Endothelial cell of umbilical vein (primary cell): Measurements from ENCODE around the gene RNF43. TPM values are rescaled to one million over a fixed set of nuclear protein-coding genes. Genes with fewer than 3 reads are reported as not detected.

Experiments used
- BruUV-seq: library from RNA; stranded (reverse); fragments of 400-500 nt; replicated peaks from 2 replicates; lab custom pipeline; 2021; lab: Mats Ljungman, UMichigan
- CTCF ChIA-PET: fragments of 300-600, 350-600 bp; sonication (Branson Sonifier 250); formaldehyde crosslinking; loops from one replicate; lab custom pipeline; 2021; ENCODE audit warnings: antibody characterized with exemption, inconsistent platforms; lab: Charles Lee
- POLR2A ChIA-PET: fragments of 300-600, 350-600 bp; sonication (Branson Sonifier 250); formaldehyde crosslinking; loops from one replicate; lab custom pipeline; 2021; ENCODE audit warnings: antibody characterized with exemption, inconsistent platforms; lab: Charles Lee
- DNase-seq: peaks from one replicate; pipeline ENCODE4 v3.0.0-alpha.2; 2011; ENCODE audit warnings: low read depth, low spot score
- FAIRE-seq: peaks from 2 replicates; lab custom pipeline; 2011; peaks lifted over from hg19 to GRCh38; lab: Jason Lieb, UNC
- H2AFZ ChIP-seq: 2 replicates; pipeline ENCODE4 v1.6.0; 2012; ENCODE audit warnings: low read depth, low read length, control low read depth, inconsistent platforms
- H3K27ac ChIP-seq: 2 replicates; pipeline ENCODE4 v1.5.1; 2011; ENCODE audit warnings: low read depth, mild to moderate bottlenecking, control low read depth, low read length, moderate library complexity; ENCODE audit not compliant: insufficient read depth
- H3K27me3 ChIP-seq, 2 experiments: 2 replicates each; pipeline versions ENCODE4 v1.6.0 to v1.6.1; 2011; ENCODE audit warnings: low read length in 2 of 2, mixed read lengths in 1 of 2; ENCODE audit not compliant: control insufficient read depth in 2 of 2, insufficient read depth in 2 of 2
- H3K36me3 ChIP-seq, 2 experiments: 2 replicates in 1 of 2; 3 replicates in 1 of 2; pipeline ENCODE4 v1.5.1; 2011; ENCODE audit warnings: low read length in 2 of 2, mild to moderate bottlenecking in 1 of 2, moderate library complexity in 1 of 2; ENCODE audit not compliant: control insufficient read depth in 2 of 2, insufficient read depth in 2 of 2; ENCODE audit errors: extremely low read depth in 1 of 2
- H3K4me1 ChIP-seq: 3 replicates; pipeline ENCODE4 v1.5.1; 2011; ENCODE audit warnings: mild to moderate bottlenecking, low read length; ENCODE audit not compliant: control insufficient read depth, insufficient read depth; ENCODE audit errors: extremely low read depth
- H3K4me2 ChIP-seq: 2 replicates; pipeline ENCODE4 v1.6.1; 2011; ENCODE audit warnings: low read length, control low read depth, mixed read lengths; ENCODE audit not compliant: insufficient read depth
- H3K4me3 ChIP-seq, 3 experiments: fragments of 200-600 bp in 1 of 3; sonication (generic), shearing (Covaris generic) in 1 of 3; replicated peaks in 1 of 3; 2 replicates each; pipeline ENCODE4 v1.5.1; 2011 to 2016; ENCODE audit warnings: control low read depth in 3 of 3, low read length in 3 of 3, mild to moderate bottlenecking in 2 of 3, inconsistent platforms in 1 of 3, low read depth in 1 of 3, moderate library complexity in 1 of 3; ENCODE audit not compliant: insufficient read depth in 1 of 3
- H3K79me2 ChIP-seq: 2 replicates; pipeline ENCODE4 v1.6.0; 2012; ENCODE audit warnings: low read length, inconsistent platforms; ENCODE audit not compliant: control insufficient read depth, insufficient read depth
- H3K9ac ChIP-seq: replicated peaks from 2 replicates; pipeline ENCODE3; 2011; ENCODE audit warnings: low read length, control low read depth; ENCODE audit not compliant: insufficient read depth; ENCODE audit errors: extremely low read depth
- H3K9me1 ChIP-seq: replicated peaks from 3 replicates; pipeline ENCODE4 v1.6.0; 2011; ENCODE audit warnings: mild to moderate bottlenecking, low read length; ENCODE audit not compliant: control insufficient read depth, insufficient read depth; ENCODE audit errors: extremely low read depth
- H3K9me3 ChIP-seq: replicated peaks from 2 replicates; pipeline ENCODE4 v1.5.1; 2012; ENCODE audit warnings: low read length, inconsistent platforms; ENCODE audit not compliant: control insufficient read depth, insufficient read depth
- H4K20me1 ChIP-seq: replicated peaks from 2 replicates; pipeline ENCODE3; 2011; ENCODE audit warnings: mild to moderate bottlenecking, low read length; ENCODE audit not compliant: control insufficient read depth, insufficient read depth; ENCODE audit errors: extremely low read depth
- EZH2 ChIP-seq: IDR thresholded peaks from 2 replicates; pipeline ENCODE4 v1.6.1; 2012; ENCODE audit warnings: borderline replicate concordance, low read depth, mild to moderate bottlenecking, moderate library complexity, low read length, inconsistent platforms; ENCODE audit not compliant: severe bottlenecking
- FOS ChIP-seq: IDR thresholded peaks from 2 replicates; pipeline ENCODE4 v1.6.1; 2011; ENCODE audit warnings: mild to moderate bottlenecking, low read length, moderate library complexity, borderline replicate concordance; ENCODE audit not compliant: insufficient read depth
- GATA2 ChIP-seq: IDR thresholded peaks from 2 replicates; pipeline ENCODE4 v1.7.0; 2011; ENCODE audit warnings: low read depth, mild to moderate bottlenecking, moderate library complexity, mixed read lengths, low read length; ENCODE audit not compliant: insufficient read length, insufficient read depth
- JUN ChIP-seq: IDR thresholded peaks from 2 replicates; pipeline ENCODE4 v1.6.1; 2011; ENCODE audit warnings: borderline replicate concordance, low read depth; ENCODE audit not compliant: insufficient read length, insufficient read depth
- MYC ChIP-seq: IDR thresholded peaks from one replicate; pipeline ENCODE4 v1.6.1; 2011; ENCODE audit warnings: mild to moderate bottlenecking, low read depth, low read length
- POLR2A ChIP-seq: IDR thresholded peaks from 2 replicates; pipeline ENCODE4 v1.6.1; 2012; ENCODE audit warnings: low read depth, mild to moderate bottlenecking, control low read depth, low read length
- POLR2AphosphoS5 ChIP-seq: IDR thresholded peaks from 2 replicates; pipeline ENCODE4 v1.6.1; 2012; ENCODE audit warnings: low read depth, mild to moderate bottlenecking, control low read depth, low read length, moderate library complexity; ENCODE audit not compliant: insufficient read depth
- dilution Hi-C: fragments of 300-500 bp; cut with MboI; formaldehyde crosslinking; loops from one replicate; pipeline ENCODE4 v1.15.0; 2019; ENCODE audit warnings: low sequenced_read_pairs; ENCODE audit not compliant: extremely low pct_ligation_motif_present
- intact Hi-C: fragments of 100-400 bp; cut with micrococcal nuclease; formaldehyde crosslinking; loops from one replicate; pipeline ENCODE4 v1.10.0; 2022
- polyA plus RNA-seq, 4 experiments: library from polyadenylated mRNA; depleted of rRNA in 3 of 4; stranded (reverse) in 3 of 4; unstranded in 1 of 4; fragments of >200 nt; gene quantifications; 2 replicates each; pipeline versions ENCODE4 v1.2.1 to v1.2.3, GENCODE V29; 2011 to 2012; ENCODE audit warnings: missing spikeins in 1 of 4
- total RNA-seq: library from RNA; stranded (reverse); gene quantifications from 2 replicates; pipeline ENCODE4 v1.2.3, GENCODE V29; 2021
- TF ChIP-seq, protein P1 (sequence below): IDR thresholded peaks from 2 replicates; pipeline ENCODE4 v1.6.1; 2011; ENCODE audit not compliant: insufficient read depth, insufficient read length
- TF ChIP-seq, protein P2 (sequence below), 2 donors: IDR thresholded peaks; 1 replicate in 1 of 2; 2 replicates in 1 of 2; pipeline ENCODE4 v1.5.1; 2011; ENCODE audit warnings: low read length in 2 of 2, mild to moderate bottlenecking in 2 of 2, moderate library complexity in 2 of 2, control low read depth in 1 of 2, inconsistent platforms in 1 of 2, low read depth in 1 of 2; ENCODE audit not compliant: insufficient read depth in 1 of 2; ENCODE audit errors: extremely low read depth in 1 of 2

The RNF43 gene
- total and polyA plus RNA-seq, 2 donors (not counting 3 experiments of a cell fraction or from before 2014, with no cell fraction given) = not detected

DNA sequence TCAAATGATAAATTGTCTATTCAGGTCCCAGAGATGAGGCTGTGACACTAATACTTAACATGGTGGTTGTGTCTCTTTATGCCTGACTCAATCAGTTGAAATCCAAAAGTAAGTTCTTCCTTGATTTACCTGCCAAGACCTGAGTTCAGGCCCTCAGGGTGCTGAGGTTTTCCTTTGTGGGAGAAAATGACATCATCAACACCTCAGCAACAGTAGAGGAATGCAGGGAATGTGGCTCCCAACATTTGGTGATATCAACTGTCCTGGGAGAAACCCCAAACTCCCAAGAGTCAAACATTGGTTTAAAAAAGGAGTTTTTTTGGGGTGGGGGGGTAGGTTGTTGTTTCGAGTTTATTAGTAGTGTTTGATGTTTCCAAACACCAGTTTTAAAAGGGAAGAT, 14.7 kb downstream of the RNF43 start:
- Histone ChIP-seq H3K4me1 (no peaks in the 10 kb centered on the region), H4K20me1 (no peaks in the 10 kb centered on the region), H3K9me3 (no peaks in the 10 kb centered on the region), H3K27ac (no peak overlapping the region), H3K79me2 (no peaks in the 10 kb centered on the region), H3K36me3 (no peaks in the 10 kb centered on the region), H3K9me1 (no peaks in the 10 kb centered on the region), H3K4me3 (no peak overlapping the region), H3K27me3 (peaks cover 2 to 25% of the 10 kb centered on the region in 2 experiments), H2AFZ (no peak overlapping the region), H3K9ac (no peak overlapping the region), H3K4me2 (no peak overlapping the region)
- no TSS peak for BruUV-seq
- DNase-seq = no peak
- dilution Hi-C loops = no loop called here
- intact Hi-C loops = no loop called here
- no peak for FAIRE-seq
- CTCF ChIA-PET = no interaction called here
- POLR2A ChIA-PET = no interaction called here
- TF ChIP-seq JUN (no peak), GATA2 (no peak), POLR2A (no peak), POLR2AphosphoS5 (no peak), FOS (no peak), MYC (no peak), EZH2 (no peak)
- TF ChIP-seq, protein P1, sequence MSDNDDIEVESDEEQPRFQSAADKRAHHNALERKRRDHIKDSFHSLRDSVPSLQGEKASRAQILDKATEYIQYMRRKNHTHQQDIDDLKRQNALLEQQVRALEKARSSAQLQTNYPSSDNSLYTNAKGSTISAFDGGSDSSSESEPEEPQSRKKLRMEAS = no peak
- TF ChIP-seq, protein P2, sequence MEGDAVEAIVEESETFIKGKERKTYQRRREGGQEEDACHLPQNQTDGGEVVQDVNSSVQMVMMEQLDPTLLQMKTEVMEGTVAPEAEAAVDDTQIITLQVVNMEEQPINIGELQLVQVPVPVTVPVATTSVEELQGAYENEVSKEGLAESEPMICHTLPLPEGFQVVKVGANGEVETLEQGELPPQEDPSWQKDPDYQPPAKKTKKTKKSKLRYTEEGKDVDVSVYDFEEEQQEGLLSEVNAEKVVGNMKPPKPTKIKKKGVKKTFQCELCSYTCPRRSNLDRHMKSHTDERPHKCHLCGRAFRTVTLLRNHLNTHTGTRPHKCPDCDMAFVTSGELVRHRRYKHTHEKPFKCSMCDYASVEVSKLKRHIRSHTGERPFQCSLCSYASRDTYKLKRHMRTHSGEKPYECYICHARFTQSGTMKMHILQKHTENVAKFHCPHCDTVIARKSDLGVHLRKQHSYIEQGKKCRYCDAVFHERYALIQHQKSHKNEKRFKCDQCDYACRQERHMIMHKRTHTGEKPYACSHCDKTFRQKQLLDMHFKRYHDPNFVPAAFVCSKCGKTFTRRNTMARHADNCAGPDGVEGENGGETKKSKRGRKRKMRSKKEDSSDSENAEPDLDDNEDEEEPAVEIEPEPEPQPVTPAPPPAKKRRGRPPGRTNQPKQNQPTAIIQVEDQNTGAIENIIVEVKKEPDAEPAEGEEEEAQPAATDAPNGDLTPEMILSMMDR (IDR thresholded peaks at IDR 0.05; ENCODE audit: extremely low read depth in 1 of 2, insufficient read depth in 1 of 2, low read depth in 1 of 2, low read length in 2 of 2) = no peak
